ENCODE measurements around the gene BBS10.
"Not testable (repeated sequence)": the region's sequence is repeated elsewhere in the genome, so short reads cannot be mapped to it uniquely, and the experiment has no call there.

BBS10 gene

DNA sequence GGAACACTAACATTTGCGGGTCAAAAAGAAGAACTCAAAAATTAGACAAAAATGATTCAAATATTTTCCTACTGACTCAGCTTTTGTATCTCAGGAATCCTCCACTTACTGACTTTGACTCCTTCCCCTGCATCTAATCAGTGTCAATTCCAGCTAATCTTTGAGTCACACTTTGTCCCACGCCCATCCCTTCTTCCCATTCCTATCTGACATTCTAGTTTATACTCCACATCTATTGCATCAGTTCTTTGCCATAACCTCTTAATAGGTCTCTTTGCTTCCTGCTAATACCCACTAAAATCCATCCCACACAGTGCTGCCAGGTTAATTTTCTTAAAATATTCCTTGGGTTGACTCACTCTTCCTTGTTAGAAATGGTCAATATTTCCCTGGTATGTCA is 19.1 kb downstream of the BBS10 start:
- no peak for DNase-seq

GRCh38 chr12:76319595-76320319 is 28.5 kb downstream of the BBS10 start:
- not testable (repeated sequence) for DNase-seq

GRCh38 chr12:76318773-76319594 is 29.2 kb downstream of the BBS10 start:
- DNase-seq, result no peak

DNA sequence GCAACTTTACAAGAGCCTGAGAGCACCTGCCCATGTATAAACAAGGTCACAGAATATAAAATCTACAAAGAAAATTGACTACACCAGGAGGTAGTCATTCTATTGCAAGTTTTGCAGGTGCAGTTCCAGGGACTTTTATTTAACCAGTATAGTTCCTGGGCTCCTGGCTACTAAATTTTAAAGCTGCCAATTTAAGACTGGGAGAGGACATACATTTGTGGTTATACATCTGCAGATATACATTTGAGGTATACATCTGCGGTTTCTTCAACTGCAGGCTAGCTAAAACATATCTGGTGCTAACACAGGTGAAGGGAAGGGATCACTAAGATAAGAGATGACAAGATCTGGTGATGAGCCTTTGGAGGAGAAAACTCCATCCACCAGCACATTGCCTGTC is 30.2 kb downstream of the BBS10 start:
- DNase-seq, result no peak

- DNase-seq, result no peak
Measured at GRCh38 chr12:76316468-76316867, 31.7 kb downstream of the BBS10 start.

GRCh38 chr12:76313299-76313698 is 34.9 kb downstream of the BBS10 start:
- DNase-seq, result no peak

DNA sequence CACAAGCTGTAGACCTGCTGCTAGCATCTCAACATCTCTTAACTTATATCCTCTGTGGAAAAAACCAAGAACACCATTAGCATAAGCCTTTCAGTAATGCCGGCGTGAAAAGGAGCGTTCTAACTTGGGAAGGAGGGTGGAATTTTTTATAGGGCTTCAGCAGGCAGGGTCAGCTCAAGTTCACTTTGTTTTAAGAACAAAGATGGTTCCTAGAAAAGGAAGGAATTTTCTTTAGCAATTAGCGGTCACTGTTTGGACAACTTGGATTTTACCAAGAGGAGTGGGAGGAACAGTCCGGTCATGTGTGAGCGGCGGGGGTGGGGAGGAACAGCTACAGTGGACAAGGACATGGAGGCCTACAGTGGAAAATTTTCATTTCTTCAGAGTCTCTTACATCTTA is 35.9 kb downstream of the BBS10 start:
- no peak for DNase-seq

DNA sequence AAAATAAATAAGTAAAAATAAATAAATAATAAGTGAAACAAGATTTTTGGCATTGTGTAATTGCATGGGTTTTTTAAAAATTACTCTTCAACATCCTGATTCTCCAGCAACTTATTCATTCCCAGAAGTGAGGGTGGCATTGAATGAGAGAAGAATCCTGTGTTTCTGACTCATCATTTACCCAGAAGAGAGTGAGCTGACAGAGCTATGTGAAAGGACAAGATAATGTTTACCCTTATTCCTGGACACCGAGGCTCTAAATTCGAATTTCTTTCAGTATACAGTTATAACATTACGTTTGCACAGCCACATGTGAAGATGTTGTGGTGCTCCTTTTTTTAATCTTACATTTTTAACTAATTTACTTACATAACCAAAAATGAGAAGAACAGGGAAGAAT is 36.4 kb downstream of the BBS10 start:
- DNase-seq, result no peak

- DNase-seq, result no peak
Measured at GRCh38 chr12:76310110-76310509, 38.1 kb downstream of the BBS10 start.

DNA sequence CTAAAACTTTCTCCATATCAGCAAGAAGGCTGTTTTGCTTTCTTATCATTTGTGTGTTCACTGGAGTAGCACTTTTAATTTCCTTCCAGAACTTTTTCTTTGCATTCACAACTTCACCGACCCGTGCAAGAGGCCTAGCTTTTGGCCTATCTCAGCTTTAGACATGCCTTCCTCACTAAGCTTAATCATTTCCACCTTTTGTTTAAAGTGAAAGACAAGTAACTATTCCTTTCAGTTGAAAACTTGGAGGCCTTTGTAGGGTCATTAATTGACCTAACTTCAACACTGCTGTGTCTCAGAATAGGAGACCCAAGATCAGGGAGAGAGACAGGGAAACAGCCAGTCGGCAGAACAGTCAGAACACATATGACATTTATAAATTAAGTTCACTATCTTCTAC is 39.3 kb downstream of the BBS10 start:
- DNase-seq, result no peak

- no peak for DNase-seq
Measured at GRCh38 chr12:76307083-76307482, 41.1 kb downstream of the BBS10 start.

DNA sequence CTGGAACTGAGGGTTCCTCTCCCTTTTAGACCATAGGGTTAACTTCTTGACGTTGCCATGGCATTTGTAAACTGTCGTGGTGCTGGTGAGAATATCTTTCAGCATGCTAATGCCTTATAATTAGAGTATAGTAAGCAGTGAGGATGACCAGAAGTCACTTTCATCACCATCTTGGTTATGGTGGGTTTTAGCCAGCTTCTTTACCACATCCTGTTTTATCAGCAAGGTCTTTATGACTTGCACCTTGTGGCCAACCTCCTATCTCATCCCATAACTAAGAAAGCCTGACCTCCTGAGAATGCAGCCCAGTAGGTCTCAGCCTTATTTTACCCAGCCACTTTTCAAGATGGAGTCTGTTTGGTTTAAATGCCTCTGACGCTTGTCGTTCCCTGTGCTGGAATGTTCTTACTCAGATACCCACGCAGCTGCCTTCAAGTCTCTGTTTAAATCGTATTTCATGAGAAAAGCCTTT is 44.2 kb downstream of the BBS10 start:
- DNase-seq, result no peak

- DNase-seq, result no peak
Measured at GRCh38 chr12:76303365-76303764, 44.9 kb downstream of the BBS10 start.

DNA sequence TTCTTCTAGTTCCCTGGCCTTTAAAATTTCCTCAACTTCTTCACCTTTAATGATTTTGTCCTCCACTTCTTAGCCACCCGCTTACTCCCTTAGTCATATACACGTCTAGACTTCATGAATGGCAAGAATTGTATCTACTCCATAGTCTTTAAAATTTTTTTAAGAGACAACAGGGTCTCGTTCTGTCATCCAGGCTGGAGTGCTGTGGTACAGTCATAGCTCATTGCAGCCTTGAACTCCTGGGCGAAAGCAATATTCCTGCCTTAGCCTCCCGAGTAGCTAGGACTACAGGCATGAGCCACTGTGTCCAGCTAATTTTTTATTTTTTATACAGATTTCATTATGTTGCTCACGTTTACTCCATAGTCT is 47.9 kb downstream of the BBS10 start:
- DNase-seq, result no peak

DNA sequence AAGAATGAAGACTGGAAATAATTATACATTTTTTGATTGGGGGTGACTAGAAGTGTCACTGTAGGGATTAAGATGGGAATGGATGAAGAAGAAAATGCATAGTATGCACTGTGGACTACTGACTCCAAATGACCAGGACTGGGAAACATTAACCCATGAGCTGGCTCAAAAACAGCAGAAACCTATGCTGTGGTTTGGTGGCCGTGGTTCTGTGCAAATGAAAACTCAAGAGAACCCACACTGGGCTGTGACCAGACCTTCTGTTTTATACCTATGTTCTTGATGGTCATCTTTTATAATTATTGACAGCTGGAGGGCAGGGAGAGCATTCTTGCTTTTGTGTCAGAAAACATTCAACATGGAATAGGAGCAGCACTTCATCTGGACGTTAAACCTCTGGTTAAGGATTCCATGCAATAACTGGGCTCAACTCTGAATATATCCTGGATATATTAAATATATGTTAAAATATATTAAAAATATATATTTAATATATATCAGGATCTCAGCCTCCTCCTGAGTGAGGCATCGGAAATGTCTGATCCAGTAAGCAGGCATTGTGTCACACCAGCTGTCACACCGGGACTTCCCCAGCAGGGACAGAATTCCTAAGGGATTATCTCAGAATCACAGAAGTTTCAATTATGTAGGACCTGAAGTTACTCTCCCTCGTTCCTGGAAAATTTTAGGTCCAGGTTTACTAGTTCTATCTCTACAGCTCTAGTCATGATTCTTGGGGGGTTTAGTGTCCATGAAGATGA is 48.5 kb downstream of the BBS10 start:
- DNase-seq, result no peak
